Pancreas (tissue), 10 donors: ENCODE results near the gene MAP2K7. TPM values are rescaled to one million over a fixed set of nuclear protein-coding genes. Genes with fewer than 3 reads are reported as not detected.

ENCODE experiments used
- ATAC-seq, 4 donors: fragments of 200-7000 bp; cut with Tn5 transposase; one replicate each; pipeline versions ENCODE4 v1.8.0 to v1.9.1; 2020; ENCODE audit warnings: mild to moderate bottlenecking in 4 of 4, moderate library complexity in 4 of 4
- DNase-seq, 6 donors: peaks; one replicate each; pipeline ENCODE4 v3.0.0-alpha.2; 2020
- FAIRE-seq: peaks from 2 replicates; lab custom pipeline; 2012; peaks lifted over from hg19 to GRCh38; lab: Jason Lieb, UNC
- H3K27ac ChIP-seq, 4 donors: fragments of 200-600 bp; sonication (generic); 1 replicate in 3 of 4; 2 replicates in 1 of 4; pipeline versions ENCODE4 v1.5.0 to v1.8.0; 2020
- H3K27me3 ChIP-seq, 4 donors: fragments of 200-600 bp; one replicate each; pipeline ENCODE4 v1.8.0; 2021
- H3K36me3 ChIP-seq, 3 donors: fragments of 200-600 bp; sonication (generic) in 1 of 3; one replicate each; pipeline versions ENCODE4 v1.5.0 to v1.8.0; 2020 to 2021
- H3K4me1 ChIP-seq, 3 donors: fragments of 200-600 bp; one replicate each; pipeline ENCODE4 v1.8.0; 2021
- H3K4me3 ChIP-seq, 4 donors: fragments of 200-600 bp; sonication (generic) in 2 of 4; one replicate each; pipeline versions ENCODE4 v1.5.0 to v1.8.0; 2020 to 2021
- H3K9me3 ChIP-seq, 4 donors: fragments of 200-600 bp; one replicate each; pipeline ENCODE4 v1.8.0; 2021
- WGBS, 2 donors: extraction: QIAGEN DNeasy Blood & Tissue Kit; methylation state at CpG; one replicate each; pipeline ENCODE4 v1.1.7; 2013; 5-methylcytosine and 5-hydroxymethylcytosine counted together
- intact Hi-C, 3 donors: fragments of 100-400 bp; cut with DNase I; formaldehyde crosslinking; loops; one replicate each; pipeline versions ENCODE4 v1.11.1 to v1.14.2; 2022
- polyA plus RNA-seq, 2 donors: library from polyadenylated mRNA; stranded (reverse); fragments of 200-250 nt; gene quantifications; one replicate each; pipeline ENCODE4 v1.2.3, GENCODE V29; 2013
- total RNA-seq, 6 donors: library from RNA; stranded (reverse); fragmentation: NEBNext Ultra II Directional in 4 of 6; extraction: Animal tissue kit (Norgen Biotek cat#: 25700) in 4 of 6; gene quantifications; one replicate each; pipeline versions ENCODE4 v1.2.1 to v1.2.4, GENCODE V29; 2021 to 2023
- TF ChIP-seq, protein P1 (sequence below), 4 donors: fragments of 200-600 bp; sonication (generic) in 3 of 4; IDR thresholded peaks; one replicate each; pipeline versions ENCODE4 v1.5.0 to v1.8.0; 2021; ENCODE audit warnings: antibody characterized with exemption in 4 of 4
- donor health status: healthy with polysubstance abuse.
- donor health status: DM: no; HTN: no; CAD: no; lungs with moderate emphysema.
- donor health status: DM: no; HTN: no; CAD: no.
- donor health status: control.
- donor health status: control.
- donor health status: Bipolar disorder and iron deficiency.
- donor health status: DM: yes; HTN: yes; CAD: no.
- donor health status: DM: no; HTN: no; CAD: no.
- donor health status: DM: no; HTN: no; CAD: no.
- donor health status: DM: yes; HTN: yes; CAD: no.

Gene MAP2K7
- total and polyA plus RNA-seq, 8 donors, result 13.9 to 45.3 (median 16.9) TPM

DNA sequence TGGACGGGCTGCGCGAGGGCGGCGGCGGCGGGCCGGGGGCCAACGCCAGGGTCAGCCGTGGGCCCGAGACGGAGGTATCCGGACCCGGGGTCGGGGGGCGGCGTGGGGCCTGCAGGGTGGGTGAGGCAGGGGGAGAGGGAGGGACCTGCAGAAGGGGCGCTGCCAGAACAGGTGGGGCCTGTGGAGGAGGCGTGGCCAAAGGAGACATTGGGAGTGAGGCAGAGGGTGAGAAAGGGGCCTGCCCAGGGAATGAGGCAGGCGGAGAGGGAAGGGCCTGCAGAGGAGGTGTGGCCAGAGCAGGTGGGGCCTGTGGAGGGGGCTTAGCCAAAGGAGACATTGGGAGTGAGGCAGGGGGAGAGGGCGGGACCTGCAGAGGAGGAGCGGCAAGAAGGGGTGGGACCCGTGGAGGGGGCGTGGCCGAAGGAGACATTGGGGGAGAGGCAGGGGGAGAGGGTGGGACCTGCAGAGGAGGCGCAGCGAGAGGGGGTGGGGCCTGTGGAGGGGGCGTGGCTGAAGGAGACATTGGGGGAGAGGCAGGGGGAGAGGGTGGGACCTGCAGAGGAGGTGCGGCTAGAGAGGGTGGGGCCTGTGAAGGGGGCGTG, 33.7 kb upstream of the MAP2K7 start:
- no peaks in the 10 kb centered on the region for H3K27me3 ChIP-seq
- WGBS, 2 donors, result 25 to 28% methylated on average over 25 to 30 of the region's 30 CpGs
- DNase-seq (peak in 5 of 6 donors; percentile 65 to 92 (median 79)), ATAC-seq (peak in 3 of 4 donors; percentile 4 to 41 (median 13)), FAIRE-seq (no peak)
- H3K27ac ChIP-seq, result peak overlapping the region; percentile 71 to 95 (median 88)
- H3K36me3 ChIP-seq, result no peaks in the 10 kb centered on the region
- H3K4me1 ChIP-seq, result no peaks in the 10 kb centered on the region
- TF ChIP-seq, protein P1, sequence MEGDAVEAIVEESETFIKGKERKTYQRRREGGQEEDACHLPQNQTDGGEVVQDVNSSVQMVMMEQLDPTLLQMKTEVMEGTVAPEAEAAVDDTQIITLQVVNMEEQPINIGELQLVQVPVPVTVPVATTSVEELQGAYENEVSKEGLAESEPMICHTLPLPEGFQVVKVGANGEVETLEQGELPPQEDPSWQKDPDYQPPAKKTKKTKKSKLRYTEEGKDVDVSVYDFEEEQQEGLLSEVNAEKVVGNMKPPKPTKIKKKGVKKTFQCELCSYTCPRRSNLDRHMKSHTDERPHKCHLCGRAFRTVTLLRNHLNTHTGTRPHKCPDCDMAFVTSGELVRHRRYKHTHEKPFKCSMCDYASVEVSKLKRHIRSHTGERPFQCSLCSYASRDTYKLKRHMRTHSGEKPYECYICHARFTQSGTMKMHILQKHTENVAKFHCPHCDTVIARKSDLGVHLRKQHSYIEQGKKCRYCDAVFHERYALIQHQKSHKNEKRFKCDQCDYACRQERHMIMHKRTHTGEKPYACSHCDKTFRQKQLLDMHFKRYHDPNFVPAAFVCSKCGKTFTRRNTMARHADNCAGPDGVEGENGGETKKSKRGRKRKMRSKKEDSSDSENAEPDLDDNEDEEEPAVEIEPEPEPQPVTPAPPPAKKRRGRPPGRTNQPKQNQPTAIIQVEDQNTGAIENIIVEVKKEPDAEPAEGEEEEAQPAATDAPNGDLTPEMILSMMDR (IDR thresholded peaks at IDR 0.05), result no peak
- intact Hi-C loops, result no loop called here
- H3K9me3 ChIP-seq, result no peaks in the 10 kb centered on the region
- H3K4me3 ChIP-seq, result peak overlapping the region; percentile 29 to 57 (median 35)

DNA sequence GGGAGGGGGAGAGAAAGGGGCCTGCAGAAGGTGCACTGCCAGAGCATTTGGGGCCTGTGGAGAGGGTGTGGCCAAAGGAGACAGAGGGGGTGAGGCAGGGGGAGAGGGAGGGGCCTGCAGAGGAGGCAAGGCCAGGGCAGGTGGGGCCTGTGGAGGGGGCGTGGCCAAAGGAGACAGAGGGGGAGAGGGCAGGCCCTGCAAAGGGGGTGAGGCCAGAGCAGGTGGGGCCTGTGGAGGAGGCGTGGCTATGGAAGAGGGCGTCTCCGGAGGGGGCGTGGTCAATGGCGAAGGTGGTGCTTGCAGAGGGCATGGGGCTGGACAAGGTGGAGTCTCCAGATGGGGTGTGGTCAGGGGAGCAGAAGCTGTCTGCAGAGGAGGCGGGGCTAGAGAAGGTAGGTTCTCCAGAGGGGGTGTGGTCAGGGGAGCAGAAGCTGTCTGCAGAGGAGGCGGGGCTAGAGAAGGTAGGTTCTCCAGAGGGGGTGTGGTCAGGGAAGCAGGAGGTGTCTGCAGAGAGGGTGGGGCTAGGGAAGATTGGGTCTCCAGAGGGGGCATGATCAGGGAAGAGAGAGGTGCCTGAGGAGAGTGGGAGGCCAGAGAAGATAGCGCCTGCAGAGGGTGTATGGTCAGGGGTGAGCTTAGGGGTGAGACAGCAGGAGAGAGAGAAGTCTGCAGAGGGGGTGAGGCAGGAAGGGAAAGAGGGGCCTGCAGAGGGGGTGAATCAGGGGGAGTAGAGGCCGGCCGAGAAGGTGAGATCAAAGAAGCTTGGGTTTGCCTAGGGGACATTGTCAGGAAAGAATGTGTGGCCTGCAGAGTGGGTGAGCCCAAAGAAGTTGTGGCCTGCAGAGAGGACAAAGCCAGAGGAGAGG, 32.9 kb upstream of the MAP2K7 start:
- DNase-seq (peak in 5 of 6 donors; percentile 68 to 94 (median 80)), FAIRE-seq (no peak), ATAC-seq (peak in 1 of 4 donors; percentile 4)
- no peaks in the 10 kb centered on the region for H3K9me3 ChIP-seq
- peak overlapping the region in 2 of 4 donors; percentile 68 to 72 for H3K27ac ChIP-seq
- no peaks in the 10 kb centered on the region for H3K36me3 ChIP-seq
- WGBS, 2 donors, result 45 to 53% methylated on average over 11 of the region's 11 CpGs
- H3K4me3 ChIP-seq, result no peak overlapping the region
- H3K4me1 ChIP-seq, result no peaks in the 10 kb centered on the region
- intact Hi-C loops, result no loop called here
- H3K27me3 ChIP-seq, result no peaks in the 10 kb centered on the region
- TF ChIP-seq, protein P1 (IDR thresholded peaks at IDR 0.05), result no peak

DNA sequence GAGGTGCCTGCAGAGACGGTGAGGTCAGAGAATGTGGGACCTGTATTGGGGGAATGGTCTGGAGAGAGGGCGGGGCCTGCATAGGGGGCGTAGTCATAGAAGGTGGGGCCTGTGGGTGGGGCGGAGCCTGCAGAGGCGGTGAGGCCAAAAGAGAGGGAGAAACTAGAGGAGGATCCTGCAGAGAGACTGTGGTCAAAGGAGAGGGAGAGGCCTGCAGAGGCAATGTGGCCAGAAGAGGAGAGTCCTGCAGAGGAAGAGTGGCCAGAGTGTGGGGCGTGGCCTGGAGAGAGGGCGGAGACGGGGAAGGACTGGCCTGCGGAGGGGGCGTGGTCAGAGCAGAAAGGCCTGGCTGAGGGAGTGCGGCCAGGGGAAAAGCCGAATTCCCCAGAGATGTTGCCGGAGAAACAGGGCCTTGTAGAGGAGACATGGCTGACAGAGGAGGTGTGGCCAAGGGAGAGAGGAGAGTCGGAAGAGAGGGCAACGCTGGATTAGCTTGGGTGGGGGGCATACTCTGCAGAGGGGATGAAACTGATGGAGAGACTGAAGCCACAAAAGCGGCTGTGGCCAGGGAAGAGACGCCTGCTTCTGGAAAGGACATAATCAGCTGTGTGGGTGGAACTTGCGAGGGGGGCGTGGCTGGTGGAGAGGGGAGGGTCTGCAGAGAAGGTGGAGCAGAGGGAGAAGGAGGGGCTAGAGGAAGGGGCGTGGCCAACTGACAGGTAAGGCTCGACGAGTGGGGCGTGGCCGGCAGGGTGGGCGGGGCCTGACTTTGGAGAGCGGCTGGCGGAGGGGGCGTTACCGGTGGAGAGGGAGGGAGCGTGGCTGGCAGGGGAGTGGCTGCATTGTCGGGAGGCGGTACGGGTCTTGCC, 32.0 kb upstream of the MAP2K7 start:
- WGBS, 2 donors, result 8 to 9% methylated on average over 30 to 33 of the region's 33 CpGs
- Histone ChIP-seq H3K4me3 (peak overlapping the region in 1 of 4 donors; percentile 17), H3K27ac (peak overlapping the region; percentile 24 to 72 (median 50)), H3K36me3 (no peaks in the 10 kb centered on the region), H3K9me3 (no peaks in the 10 kb centered on the region), H3K4me1 (no peaks in the 10 kb centered on the region), H3K27me3 (no peaks in the 10 kb centered on the region)
- TF ChIP-seq, protein P1 (IDR thresholded peaks at IDR 0.05), result no peak
- FAIRE-seq, result no peak
- peak; percentile 17 to 54 (median 41) for ATAC-seq
- intact Hi-C loops, result no loop called here
- DNase-seq, result peak; percentile 91 to 99 (median 96)

DNA sequence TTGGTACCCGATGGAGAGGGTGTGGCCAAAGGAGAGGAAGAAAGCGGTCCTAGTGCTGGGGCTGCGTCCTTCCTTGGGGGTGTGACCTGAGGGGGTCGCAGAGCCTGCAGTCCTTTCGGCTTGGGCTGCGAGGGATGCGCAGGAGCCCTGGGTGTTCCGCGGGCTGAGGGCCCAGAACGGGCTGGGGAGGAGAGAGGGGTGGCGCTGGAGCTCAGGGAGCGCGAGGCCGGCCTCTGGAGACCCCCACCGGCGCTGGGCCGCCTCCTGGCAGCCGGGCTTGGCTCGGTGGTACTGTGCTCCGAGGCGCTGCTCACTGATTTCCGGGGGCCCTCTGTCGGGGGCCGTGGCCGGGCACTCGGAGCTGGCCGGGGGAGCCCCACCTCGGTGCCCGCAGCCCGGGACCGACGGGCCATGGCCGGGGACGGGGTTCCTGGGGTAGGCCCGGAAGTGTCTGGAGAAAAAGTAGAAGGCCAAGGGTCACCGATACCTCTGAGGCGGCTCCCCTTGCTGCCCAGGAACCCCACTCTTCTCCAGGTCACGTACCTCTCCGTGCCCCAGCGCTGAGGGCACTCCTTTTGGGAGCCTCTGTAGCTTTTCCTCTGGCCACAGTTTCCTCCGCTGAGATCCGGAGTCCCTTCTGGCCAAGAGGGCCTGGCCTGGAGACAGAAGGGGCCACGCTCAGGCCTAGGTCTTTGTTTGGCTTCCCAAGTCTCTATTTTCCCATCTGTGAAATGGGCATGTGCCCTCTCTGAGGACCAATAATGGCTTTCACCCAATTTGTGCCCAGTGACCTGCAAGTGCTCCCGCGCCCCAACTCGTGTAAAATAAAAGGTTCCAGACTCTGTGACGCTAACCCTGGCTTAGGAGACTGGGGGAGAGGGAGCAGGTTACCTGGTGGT, 31.1 kb upstream of the MAP2K7 start:
- no peak for FAIRE-seq
- Histone ChIP-seq H3K9me3 (no peaks in the 10 kb centered on the region), H3K36me3 (no peaks in the 10 kb centered on the region), H3K27ac (peak overlapping the region in 1 of 4 donors; percentile 68), H3K27me3 (no peaks in the 10 kb centered on the region), H3K4me1 (no peaks in the 10 kb centered on the region), H3K4me3 (no peak overlapping the region)
- DNase-seq, result no peak
- WGBS, 2 donors, result 83 to 87% methylated on average over 33 to 47 of the region's 47 CpGs
- no peak for ATAC-seq
- TF ChIP-seq, protein P1 (IDR thresholded peaks at IDR 0.05), result no peak
- intact Hi-C loops, result no loop called here
